Measurements from ENCODE around the gene ENOSF1. TPM values are rescaled to one million over a fixed set of nuclear protein-coding genes. Genes with fewer than 3 reads are reported as not detected.

Gene ENOSF1
- total and polyA plus RNA-seq, 2 of the 13 experiments (the other 11 are each of a cell fraction or from before 2014, with no cell fraction given) = 37.6 to 40.1 TPM

GRCh38 chr18:711310-711656 lies 1.1 kb downstream of the ENOSF1 start (continued):
- TF ChIP-seq CERS6 (CRISPR knock-in tag; IDR thresholded peaks at IDR 0.05) (no peak), MYNN (CRISPR knock-in tag; IDR thresholded peaks at IDR 0.05; ENCODE audit: low read depth) (no peak), EEA1 (CRISPR knock-in tag; IDR thresholded peaks at IDR 0.05; ENCODE audit: borderline replicate concordance) (no peak), FOXP1 (IDR thresholded peaks at IDR 0.05) (no peak), FOXP1 (CRISPR knock-in tag; IDR thresholded peaks at IDR 0.05) (no peak), ZFP36 (IDR thresholded peaks at IDR 0.05; ENCODE audit: borderline replicate concordance, low read depth, low read length, partially characterized antibody) (no peak), DBP (CRISPR knock-in tag; IDR thresholded peaks at IDR 0.05; ENCODE audit: not compliant biosample characterization) (no peak), ZNF34 (CRISPR knock-in tag; IDR thresholded peaks at IDR 0.05; ENCODE audit: borderline replicate concordance) (no peak), ZFAT (CRISPR knock-in tag; conservative IDR thresholded peaks at IDR 0.05) (no peak), REL (CRISPR knock-in tag; conservative IDR thresholded peaks at IDR 0.05) (no peak), NCOR1 (IDR thresholded peaks at IDR 0.05; ENCODE audit: borderline replicate concordance, low read length) (no peak), HINFP (CRISPR knock-in tag; IDR thresholded peaks at IDR 0.05; ENCODE audit: low read depth) (peak; percentile 97), IRF9 (CRISPR knock-in tag; IDR thresholded peaks at IDR 0.05; ENCODE audit: borderline replicate concordance) (no peak), GATAD2A (CRISPR knock-in tag; IDR thresholded peaks at IDR 0.05) (0 out of 2 replicates have a peak, but pooled peaks have one; percentile 7)
- TF ChIP-seq, protein P1, sequence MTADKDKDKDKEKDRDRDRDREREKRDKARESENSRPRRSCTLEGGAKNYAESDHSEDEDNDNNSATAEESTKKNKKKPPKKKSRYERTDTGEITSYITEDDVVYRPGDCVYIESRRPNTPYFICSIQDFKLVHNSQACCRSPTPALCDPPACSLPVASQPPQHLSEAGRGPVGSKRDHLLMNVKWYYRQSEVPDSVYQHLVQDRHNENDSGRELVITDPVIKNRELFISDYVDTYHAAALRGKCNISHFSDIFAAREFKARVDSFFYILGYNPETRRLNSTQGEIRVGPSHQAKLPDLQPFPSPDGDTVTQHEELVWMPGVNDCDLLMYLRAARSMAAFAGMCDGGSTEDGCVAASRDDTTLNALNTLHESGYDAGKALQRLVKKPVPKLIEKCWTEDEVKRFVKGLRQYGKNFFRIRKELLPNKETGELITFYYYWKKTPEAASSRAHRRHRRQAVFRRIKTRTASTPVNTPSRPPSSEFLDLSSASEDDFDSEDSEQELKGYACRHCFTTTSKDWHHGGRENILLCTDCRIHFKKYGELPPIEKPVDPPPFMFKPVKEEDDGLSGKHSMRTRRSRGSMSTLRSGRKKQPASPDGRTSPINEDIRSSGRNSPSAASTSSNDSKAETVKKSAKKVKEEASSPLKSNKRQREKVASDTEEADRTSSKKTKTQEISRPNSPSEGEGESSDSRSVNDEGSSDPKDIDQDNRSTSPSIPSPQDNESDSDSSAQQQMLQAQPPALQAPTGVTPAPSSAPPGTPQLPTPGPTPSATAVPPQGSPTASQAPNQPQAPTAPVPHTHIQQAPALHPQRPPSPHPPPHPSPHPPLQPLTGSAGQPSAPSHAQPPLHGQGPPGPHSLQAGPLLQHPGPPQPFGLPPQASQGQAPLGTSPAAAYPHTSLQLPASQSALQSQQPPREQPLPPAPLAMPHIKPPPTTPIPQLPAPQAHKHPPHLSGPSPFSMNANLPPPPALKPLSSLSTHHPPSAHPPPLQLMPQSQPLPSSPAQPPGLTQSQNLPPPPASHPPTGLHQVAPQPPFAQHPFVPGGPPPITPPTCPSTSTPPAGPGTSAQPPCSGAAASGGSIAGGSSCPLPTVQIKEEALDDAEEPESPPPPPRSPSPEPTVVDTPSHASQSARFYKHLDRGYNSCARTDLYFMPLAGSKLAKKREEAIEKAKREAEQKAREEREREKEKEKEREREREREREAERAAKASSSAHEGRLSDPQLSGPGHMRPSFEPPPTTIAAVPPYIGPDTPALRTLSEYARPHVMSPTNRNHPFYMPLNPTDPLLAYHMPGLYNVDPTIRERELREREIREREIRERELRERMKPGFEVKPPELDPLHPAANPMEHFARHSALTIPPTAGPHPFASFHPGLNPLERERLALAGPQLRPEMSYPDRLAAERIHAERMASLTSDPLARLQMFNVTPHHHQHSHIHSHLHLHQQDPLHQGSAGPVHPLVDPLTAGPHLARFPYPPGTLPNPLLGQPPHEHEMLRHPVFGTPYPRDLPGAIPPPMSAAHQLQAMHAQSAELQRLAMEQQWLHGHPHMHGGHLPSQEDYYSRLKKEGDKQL (CRISPR knock-in tag; IDR thresholded peaks at IDR 0.05; ENCODE audit: low read depth) = no peak
- TF ChIP-seq, protein P2, sequence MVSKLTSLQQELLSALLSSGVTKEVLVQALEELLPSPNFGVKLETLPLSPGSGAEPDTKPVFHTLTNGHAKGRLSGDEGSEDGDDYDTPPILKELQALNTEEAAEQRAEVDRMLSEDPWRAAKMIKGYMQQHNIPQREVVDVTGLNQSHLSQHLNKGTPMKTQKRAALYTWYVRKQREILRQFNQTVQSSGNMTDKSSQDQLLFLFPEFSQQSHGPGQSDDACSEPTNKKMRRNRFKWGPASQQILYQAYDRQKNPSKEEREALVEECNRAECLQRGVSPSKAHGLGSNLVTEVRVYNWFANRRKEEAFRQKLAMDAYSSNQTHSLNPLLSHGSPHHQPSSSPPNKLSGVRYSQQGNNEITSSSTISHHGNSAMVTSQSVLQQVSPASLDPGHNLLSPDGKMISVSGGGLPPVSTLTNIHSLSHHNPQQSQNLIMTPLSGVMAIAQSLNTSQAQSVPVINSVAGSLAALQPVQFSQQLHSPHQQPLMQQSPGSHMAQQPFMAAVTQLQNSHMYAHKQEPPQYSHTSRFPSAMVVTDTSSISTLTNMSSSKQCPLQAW (CRISPR knock-in tag; IDR thresholded peaks at IDR 0.05) = 0 out of 2 replicates have a peak, but pooled peaks have one; percentile 32
- TF ChIP-seq, protein P3, sequence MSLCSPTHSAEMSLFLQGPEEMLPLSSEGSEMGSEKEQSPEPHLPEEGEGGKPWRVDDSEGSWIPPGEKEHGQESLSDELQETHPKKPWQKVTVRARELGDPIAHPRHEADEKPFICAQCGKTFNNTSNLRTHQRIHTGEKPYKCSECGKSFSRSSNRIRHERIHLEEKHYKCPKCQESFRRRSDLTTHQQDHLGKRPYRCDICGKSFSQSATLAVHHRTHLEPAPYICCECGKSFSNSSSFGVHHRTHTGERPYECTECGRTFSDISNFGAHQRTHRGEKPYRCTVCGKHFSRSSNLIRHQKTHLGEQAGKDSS (CRISPR knock-in tag; IDR thresholded peaks at IDR 0.05; ENCODE audit: borderline replicate concordance, low read depth) = no peak

Data from HepG2 (cell line).